GM21576 (cell line): ENCODE measurements around the gene NDUFC1.
"Not testable (repeated sequence)": the region's sequence is repeated elsewhere in the genome, so short reads cannot be mapped to it uniquely, and the experiment has no call there.

ENCODE experiments used
- ATAC-seq: cut with Tn5 transposase; IDR thresholded peaks from one replicate; pipeline ENCODE4 v1.9.1; 2021; ENCODE audit warnings: mild to moderate bottlenecking, moderate library complexity; ENCODE audit not compliant: unreplicated experiment

The NDUFC1 gene

DNA sequence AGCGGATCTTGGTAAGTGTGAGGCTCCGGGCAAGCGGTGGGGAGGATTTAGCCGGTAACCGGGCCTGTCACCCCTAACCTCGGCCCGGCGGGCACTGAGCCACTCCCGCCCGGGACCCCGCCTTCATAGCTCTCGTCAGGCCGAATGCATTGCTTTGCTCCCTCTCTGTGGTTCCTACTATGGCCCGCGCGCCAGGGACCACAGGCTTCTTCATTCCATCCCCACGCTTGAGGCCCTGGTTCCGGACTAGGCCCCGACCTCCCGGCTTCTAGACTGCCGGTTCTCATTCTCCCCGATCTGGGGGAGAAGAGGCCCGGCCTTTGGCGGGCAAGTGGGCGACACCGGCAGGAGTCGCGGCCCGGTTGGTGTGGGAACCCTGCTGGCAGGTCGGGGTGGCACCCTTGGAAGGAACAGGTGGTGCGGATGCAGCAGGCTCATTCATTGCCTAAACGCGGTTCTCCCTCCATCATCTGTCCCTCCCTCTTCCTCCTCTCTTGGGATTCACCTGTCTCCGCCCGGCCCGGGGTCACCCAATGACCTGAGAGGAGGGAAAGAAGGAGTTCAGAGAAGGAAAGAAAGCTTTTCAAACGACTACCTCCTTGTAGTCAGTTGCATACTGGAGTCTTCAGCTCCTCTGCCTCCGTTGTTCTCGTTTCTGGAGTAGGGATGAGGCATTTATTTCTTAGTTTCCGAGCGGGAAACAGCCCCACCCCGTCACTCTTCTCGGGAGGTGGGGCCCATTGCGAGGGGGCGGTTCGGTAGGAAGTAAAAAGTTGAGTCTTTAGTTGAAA lies at the start of gene NDUFC1:
Gene NDUFC1 (minus strand): TSS at position 657 of the 791 bp plus-strand sequence. CDS start 6,679 bp downstream, outside the sequence.
- ATAC-seq = peak; percentile 47

DNA sequence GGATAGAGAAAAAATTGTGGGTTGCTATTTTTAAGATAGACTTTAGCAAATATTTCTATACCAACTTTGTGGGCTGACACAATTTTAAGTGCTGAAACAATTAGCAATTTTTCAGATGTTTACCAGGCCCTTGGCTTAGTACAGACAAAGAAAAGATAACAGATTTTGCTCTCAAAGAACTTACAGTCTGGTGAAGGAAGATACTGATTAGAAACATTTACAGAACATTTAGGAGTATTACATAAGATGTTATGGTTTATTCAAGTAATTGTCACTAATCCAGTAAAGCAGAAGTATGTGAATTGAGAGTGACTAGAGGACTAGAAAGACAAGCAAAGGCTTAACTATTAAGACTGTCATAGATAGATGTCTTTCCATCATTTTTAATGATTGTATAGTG lies 35.3 kb upstream of the NDUFC1 start:
- no peak for ATAC-seq

DNA sequence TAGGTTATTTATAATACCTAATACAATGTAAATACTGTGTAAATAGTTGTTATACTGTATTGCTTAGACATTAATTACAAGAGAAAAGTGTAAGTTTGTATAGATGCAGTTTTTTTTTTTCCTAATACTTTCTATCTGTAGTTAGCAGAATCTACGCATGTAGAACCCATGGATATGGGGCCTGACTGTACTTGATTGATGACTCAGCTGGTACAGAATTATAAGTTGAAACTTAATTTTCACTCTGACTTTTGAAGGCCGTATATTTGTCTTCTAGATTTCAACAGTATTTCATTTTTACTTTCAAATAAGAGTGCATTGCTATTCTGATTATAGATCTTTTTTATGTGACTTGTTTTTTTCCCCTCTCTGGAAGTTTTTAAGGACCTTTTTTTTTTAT lies 30.8 kb upstream of the NDUFC1 start:
- no peak for ATAC-seq

DNA sequence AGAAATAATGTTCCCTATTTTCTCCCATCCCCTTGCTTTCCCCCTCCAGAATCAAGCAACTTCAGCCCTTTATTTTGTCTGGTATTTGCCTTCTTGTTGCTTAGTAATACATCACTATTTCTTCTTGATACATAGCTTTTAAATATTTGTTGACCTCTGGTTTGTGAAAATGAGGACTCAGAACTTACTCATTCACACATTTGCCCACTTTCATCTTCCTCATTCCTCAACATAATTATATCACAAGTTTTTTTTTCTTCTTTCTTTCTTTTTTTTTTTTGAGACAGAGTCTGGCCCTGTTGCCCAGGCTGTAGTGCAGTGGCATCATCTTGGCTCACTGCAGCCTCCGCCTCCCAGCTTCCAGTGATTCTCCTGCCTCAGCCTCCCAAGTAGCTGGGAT lies 28.9 kb upstream of the NDUFC1 start:
- ATAC-seq = no peak

- no peak for ATAC-seq
Observed at GRCh38 chr4:139330283-139330682, 28.0 kb upstream of the NDUFC1 start.

DNA sequence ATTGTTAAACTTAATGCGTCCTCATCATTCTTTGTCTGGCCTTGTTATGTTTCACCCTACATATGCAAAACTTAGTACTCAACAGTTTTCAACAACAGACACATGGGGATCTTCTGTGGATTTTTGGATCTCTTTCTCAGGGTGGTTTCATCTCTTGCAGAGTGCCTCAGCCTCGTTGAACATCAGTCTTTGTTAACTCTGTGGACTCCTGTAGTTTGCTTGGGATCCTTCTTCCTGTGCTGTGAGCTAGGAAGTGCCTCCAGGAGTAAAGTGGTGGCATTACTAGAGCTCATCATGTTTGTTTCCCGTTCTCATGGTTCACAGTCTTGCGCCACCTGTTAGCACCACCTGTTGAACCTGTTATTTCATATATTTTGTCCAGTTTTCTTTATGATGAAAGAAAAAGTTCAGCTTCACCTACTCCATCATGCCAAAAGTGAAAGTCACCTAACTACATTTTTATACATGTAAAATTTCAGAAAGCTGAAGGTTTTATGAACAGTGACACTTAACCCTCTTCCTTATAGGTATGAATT lies 27.5 kb upstream of the NDUFC1 start:
- no peak for ATAC-seq

DNA sequence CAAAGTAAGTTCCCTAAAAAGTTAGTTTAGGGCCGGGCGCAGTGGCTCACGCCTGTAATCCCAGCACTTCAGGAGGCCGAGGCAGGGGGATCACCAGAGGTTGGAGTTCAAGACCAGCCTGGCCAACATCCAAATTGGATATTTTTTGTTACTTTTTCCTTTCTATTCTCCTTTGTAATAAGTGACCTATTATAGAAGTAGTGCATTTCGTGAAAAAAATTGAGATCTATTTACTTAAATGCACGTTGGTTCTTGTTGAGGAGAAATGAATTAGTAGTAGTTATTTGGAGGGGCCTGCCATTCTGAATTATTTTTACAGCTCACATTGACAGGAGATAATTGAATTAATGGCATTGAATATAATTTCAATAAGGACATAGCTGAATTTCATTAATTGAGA lies 22.3 kb upstream of the NDUFC1 start:
- no peak for ATAC-seq

- not testable (repeated sequence) for ATAC-seq
Observed at GRCh38 chr4:139322541-139322940, 20.3 kb upstream of the NDUFC1 start.

DNA sequence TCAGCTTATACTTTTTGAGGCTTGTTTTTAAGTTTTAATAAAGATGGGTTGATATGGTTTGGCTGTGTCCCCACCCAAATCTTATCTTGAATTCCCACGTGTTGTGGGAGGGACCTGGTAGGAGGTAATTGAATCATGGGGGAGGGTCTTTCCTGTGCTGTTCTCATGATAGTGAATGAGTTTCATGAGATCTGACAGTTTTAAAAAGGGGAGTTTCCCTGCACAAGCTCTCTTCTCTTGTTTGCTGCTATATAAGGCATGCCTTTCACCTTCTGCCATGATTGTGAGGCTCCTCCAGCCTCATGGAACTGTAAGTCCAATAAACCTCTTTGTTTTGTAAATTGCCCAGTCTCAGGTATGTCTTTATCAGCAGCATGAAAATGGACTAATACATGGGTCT lies 19.8 kb upstream of the NDUFC1 start:
- ATAC-seq = not testable (repeated sequence)

GRCh38 chr4:139319571-139319970 lies 17.3 kb upstream of the NDUFC1 start:
- ATAC-seq = no peak

DNA sequence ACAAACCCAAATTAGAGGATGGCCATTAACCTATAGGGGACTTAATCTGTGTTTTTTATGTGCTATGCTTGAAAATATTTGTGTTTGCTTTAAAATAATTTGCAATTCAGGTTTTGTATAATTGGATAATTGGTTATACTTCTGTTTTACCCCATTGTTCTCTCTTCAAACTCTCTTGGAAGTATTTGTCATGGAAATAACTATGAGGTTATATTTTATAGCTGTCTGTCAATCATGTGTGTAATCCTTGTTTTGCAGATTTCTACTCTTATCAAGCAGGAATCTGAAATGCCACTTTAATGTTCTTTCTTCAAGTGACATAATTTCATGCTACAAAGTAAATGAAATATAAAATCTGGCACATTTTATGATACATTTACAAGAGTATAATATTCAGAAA lies 15.4 kb upstream of the NDUFC1 start:
- ATAC-seq = no peak

DNA sequence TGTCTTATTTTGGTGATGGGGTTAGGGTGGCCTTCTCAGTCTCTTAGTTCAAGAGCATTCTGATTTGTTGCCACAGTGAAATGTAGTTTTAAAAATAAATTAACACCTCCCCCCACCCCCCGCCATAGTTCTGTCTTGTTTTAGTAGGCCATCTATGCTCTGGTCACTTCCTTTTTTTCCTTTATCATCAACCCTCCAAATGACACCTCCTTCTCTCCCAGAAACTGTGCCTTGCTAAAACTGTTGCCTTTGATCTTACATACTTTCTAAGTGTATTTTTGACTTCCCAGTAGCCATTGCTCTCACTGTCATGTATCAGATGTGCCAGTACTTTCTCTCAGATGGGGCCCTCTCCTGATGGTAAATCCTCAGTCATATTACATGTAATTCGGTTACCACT lies 14.5 kb upstream of the NDUFC1 start:
- no peak for ATAC-seq

DNA sequence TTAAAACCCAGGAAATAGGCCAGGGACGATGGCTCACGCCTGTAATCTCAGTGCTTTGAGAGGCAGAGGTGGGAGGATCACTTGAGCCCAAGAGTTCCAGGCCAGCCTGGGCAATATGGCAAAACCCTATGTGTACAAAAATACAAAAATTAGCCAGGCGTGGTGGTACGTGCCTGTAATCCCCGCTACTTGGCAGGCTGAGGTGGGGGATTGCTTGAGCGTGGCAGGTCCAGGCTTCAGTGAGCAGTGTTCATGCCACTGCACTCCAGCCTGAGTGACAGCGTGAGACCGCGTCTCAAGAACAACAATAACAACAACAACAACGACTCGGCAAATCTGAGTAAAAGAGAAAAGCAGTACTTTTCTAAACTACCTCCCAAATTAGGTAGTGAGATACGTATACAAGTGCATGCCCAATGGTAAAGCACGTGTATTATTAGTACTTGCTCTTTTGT lies 13.0 kb upstream of the NDUFC1 start:
- ATAC-seq = peak; percentile 72

- no peak for ATAC-seq
Observed at GRCh38 chr4:139314047-139314800, 11.9 kb upstream of the NDUFC1 start.

DNA sequence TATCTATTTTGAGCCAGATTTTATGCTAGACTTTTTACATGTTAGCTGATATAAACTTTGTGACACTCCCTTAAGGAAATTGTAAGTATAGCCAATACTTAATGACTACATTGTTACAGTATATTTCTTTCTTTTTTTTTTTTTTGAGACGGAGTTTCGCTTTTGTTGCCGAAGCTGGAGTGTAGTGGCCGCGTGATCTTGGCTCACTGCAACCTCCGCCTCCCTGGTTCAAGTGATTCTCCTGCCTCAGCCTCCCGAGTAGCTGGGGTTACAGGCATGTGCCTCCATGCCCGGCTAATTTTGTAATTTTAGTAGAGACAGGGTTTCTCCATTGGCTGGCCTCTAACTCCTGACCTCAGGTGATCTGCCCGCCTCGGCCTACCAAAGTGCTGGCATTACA lies 11.1 kb upstream of the NDUFC1 start:
- ATAC-seq = not testable (repeated sequence)

DNA sequence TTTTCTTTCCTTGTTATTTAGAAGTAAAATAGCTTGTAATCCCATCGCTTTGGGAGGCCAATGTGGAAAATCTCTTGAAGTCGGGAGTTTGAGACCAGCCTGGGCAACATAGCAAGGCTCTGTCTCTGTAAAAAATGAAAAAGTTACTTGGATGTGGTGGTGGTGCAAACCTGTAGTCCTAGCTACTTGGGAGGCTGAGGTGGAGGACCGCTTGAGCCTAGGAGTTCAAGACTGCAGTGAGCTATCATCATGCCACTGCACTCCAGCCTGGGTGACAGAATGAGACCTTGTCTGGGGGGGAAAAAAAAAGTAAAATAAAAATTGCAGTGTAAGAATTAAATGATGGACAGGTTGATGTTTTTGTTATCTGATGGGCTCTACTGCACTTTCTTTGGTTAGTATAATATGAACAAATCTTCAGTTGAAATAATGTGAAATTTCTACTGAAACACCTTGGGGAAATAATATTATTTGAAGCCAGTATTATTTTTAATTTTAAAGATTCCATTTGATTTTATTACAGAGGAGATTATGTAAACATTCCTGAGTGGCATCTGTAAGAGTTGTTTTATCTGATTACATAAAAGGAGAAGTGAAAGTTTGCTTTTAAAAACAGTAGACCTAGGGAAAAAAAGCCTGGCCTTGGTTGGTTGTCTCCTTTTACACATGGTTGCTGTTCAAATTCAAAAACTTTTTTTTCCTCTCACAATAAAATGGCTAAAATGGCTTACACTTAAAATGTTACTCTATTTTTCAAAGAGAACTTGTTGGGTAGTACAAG lies 10.5 kb upstream of the NDUFC1 start:
- no peak for ATAC-seq

DNA sequence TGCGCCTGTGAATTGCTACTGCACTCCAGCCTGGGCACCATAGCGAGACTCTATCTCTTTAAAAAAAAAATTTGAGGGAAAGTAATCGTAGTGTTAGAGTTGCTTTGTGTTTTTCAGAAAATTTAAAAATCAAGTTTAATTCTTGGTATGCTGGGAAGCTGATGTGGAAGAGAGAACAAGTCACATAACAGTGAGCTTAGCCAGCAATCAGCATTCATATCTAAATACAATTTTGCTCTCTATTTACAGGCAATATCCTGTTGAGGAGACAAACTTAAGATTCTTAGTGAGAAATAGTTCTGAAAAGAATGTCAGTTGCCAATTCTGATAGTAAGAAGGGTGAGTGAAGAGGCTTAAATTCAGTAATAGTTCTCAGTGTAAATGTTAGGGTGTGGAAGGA lies 9.6 kb upstream of the NDUFC1 start:
- no peak for ATAC-seq

- no peak for ATAC-seq
Observed at GRCh38 chr4:139304920-139305319, 2.6 kb upstream of the NDUFC1 start.

GRCh38 chr4:139301113-139301820 lies 1.0 kb downstream of the NDUFC1 start, which contains the start of gene NAA15:
NAA15 (plus strand) TSS chr4:139301505; CDS start chr4:139301778, 273 bp downstream.
- peak; percentile 84 for ATAC-seq

DNA sequence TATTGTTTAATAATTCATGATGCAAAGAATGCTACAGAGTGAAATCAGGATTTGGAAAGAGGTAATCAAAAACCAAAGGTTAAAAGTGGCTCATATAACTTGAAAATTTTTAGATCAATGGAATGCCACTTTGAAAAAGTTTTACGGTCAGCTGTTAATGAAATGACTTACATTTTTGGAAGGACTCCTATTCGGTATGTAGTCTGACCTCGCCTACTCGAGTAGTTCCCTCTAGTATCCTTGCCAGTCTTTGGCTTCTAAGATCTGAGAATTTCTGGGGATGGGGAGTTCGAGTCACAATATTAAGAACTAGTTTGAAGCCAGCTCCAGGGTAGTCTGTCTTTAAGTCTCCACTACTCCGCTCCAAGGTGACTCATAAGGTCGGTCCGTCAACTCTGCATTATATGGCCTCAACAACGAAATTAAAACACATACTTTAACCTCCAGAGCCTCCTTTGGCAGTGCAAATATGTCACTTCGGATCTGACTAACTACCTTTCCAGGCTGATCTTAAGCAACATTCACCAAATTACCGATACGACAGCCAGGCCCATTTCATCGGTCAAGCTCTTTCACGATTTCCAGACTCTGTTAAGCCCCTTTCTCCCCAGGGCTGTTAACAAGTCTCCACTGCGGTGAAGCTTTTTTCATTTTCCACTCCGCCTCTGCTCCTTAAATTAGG lies 1.7 kb downstream of the NDUFC1 start:
- peak; percentile 4 for ATAC-seq
